HUES64 (cell line): ENCODE results near the gene OTUD7B.
A peak's percentile ranks its signal among the peaks of the same experiment; 100 is the strongest.

Experiments used
- H3K27ac ChIP-seq: 2 replicates; pipeline ENCODE4 v1.7.0; 2013; ENCODE audit warnings: low read depth, low read length, inconsistent platforms
- H3K27me3 ChIP-seq: 2 replicates; pipeline ENCODE4 v1.6.1; 2013; ENCODE audit warnings: mild to moderate bottlenecking, low read length; ENCODE audit not compliant: insufficient read depth
- H3K36me3 ChIP-seq: 2 replicates; pipeline ENCODE4 v1.6.1; 2013; ENCODE audit warnings: mild to moderate bottlenecking, low read length; ENCODE audit not compliant: insufficient read depth
- H3K4me1 ChIP-seq: 2 replicates; pipeline ENCODE4 v1.6.1; 2013; ENCODE audit warnings: mild to moderate bottlenecking, low read length, moderate library complexity; ENCODE audit not compliant: insufficient read depth
- H3K4me3 ChIP-seq: 2 replicates; pipeline ENCODE4 v1.5.1; 2013; ENCODE audit warnings: mild to moderate bottlenecking, low read length, moderate library complexity
- H3K9ac ChIP-seq: 2 replicates; pipeline ENCODE4 v1.6.1; 2013; ENCODE audit warnings: mild to moderate bottlenecking, low read depth, low read length
- H3K9me3 ChIP-seq: 2 replicates; pipeline ENCODE4 v1.6.1; 2013; ENCODE audit warnings: low read depth, low read length; ENCODE audit not compliant: insufficient read depth
- whole genome bisulfite sequencing: fragments of 150-250, 120-280 bp; methylation state at CpG from one replicate; pipeline ENCODE4 v1.1.7; 2013; ENCODE audit warnings: missing lambda C conversion rate; 5-methylcytosine and 5-hydroxymethylcytosine counted together

OTUD7B gene

GRCh38 chr1:150002217-150002616 lies 8.3 kb downstream of the OTUD7B start:
- Histone ChIP-seq H3K9ac (no peak overlapping the region), H3K9me3 (no peaks in the 10 kb centered on the region), H3K27me3 (no peaks in the 10 kb centered on the region), H3K27ac (no peak overlapping the region), H3K4me1 (peaks cover 22% of the 10 kb centered on the region; the same call in 1 of the 2 replicates), H3K4me3 (no peak overlapping the region), H3K36me3 (peaks cover 25% of the 10 kb centered on the region)
- WGBS = 76% methylated on average over 2 of the region's 2 CpGs

DNA sequence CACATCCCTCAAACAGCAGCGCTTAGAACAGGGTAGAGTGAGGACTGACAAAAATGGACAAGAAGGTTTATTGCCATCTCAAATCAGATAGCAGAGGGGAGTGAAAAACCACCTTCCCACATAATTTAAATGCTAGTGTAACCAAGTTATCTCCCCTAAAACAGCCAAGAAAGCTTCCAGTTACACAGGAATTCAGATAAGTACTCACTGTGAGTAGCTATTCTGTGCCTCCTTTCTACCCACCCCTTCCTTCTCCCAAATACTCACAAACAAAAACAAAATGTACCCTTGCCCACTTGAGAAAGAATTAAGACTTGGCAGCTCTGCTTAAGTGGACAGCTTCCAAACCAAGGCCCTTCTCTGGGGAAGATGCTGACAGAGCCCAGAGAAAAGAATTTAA lies 9.1 kb downstream of the OTUD7B start:
- H3K9ac ChIP-seq = no peak overlapping the region
- H3K36me3 ChIP-seq = peaks cover 23% of the 10 kb centered on the region
- no peak overlapping the region for H3K27ac ChIP-seq
- no peaks in the 10 kb centered on the region for H3K9me3 ChIP-seq
- H3K4me1 ChIP-seq = peaks cover 24% of the 10 kb centered on the region
- H3K4me3 ChIP-seq = no peak overlapping the region
- H3K27me3 ChIP-seq = no peaks in the 10 kb centered on the region
- WGBS = 100% methylated on average over 1 of the region's 1 CpG

GRCh38 chr1:149997585-149998262 lies 12.8 kb downstream of the OTUD7B start:
- no peaks in the 10 kb centered on the region for H3K27me3 ChIP-seq
- no peak overlapping the region for H3K9ac ChIP-seq
- 89% methylated on average over 6 of the region's 6 CpGs for WGBS
- H3K4me1 ChIP-seq = peaks cover 34% of the 10 kb centered on the region
- no peak overlapping the region for H3K27ac ChIP-seq
- H3K9me3 ChIP-seq = no peaks in the 10 kb centered on the region
- no peak overlapping the region for H3K4me3 ChIP-seq
- peaks cover 11% of the 10 kb centered on the region; the same call in 1 of the 2 replicates for H3K36me3 ChIP-seq

DNA sequence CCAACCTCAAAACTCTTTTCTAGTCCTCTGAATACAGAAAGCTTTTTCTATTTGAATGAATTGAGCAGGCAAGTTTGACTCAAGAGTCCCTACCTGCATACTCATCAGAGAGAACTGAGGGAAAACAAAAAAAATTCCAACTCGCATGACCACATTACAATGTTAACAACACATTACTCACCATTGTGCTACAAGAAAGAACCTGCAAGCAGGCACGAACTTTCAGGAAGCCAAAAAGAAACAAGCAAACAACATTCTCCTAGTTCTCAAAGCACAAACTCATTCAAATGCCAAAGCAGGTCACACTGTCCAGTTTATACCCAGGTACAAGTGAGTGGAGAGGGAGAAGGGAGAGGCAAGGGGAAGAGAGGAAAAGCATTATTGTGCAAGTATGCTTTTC lies 14.6 kb downstream of the OTUD7B start:
- H3K27ac ChIP-seq = peak overlapping the region; percentile 62
- peaks cover 9% of the 10 kb centered on the region; the same call in 1 of the 2 replicates for H3K36me3 ChIP-seq
- H3K27me3 ChIP-seq = no peaks in the 10 kb centered on the region
- peak overlapping the region; percentile 9 for H3K9ac ChIP-seq
- 45% methylated on average over 2 of the region's 2 CpGs for WGBS
- no peak overlapping the region for H3K4me3 ChIP-seq
- H3K4me1 ChIP-seq = peaks cover 22% of the 10 kb centered on the region
- H3K9me3 ChIP-seq = no peaks in the 10 kb centered on the region

DNA sequence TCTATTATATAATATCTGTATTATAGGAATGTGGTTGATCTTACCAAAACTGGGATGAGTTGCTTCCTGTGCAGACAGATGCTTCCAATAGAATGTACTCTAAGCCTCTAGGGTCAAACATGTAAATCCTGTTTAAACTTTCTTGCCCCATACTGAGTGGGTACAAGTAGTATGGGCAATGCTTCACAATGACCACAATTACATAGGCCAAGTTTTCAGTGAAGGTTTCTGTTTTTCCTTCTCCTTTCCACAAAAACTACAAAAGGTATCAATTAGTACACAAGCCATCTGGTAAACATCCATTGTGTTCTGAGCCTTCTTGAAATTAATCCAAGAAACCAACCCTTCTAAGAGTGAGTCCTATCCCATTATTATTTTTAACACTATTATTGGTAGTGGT lies 16.8 kb downstream of the OTUD7B start:
- Histone ChIP-seq H3K9ac (no peak overlapping the region), H3K4me1 (peaks cover 22% of the 10 kb centered on the region), H3K4me3 (no peak overlapping the region), H3K36me3 (no peaks in the 10 kb centered on the region), H3K27me3 (no peaks in the 10 kb centered on the region), H3K27ac (no peak overlapping the region), H3K9me3 (no peaks in the 10 kb centered on the region)

DNA sequence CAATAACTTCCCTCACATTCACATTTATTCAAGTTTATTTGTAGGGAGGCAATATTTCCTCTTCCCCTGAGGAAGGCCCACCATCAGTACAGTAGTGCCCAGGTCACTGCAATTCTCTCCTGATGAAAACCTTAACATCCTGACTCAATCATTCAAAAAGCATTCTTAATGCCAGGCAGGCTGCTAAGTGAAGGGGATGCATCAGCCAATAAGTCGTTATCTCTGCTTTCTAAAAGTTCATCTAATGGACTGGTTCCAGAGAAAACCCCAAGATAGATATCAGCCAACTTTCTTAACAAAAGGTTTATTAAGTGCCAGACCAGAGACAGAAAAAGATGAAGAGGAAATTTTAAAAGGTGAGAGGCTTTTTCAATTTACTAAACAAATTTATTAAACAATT lies 17.3 kb downstream of the OTUD7B start:
- Histone ChIP-seq H3K27me3 (no peaks in the 10 kb centered on the region), H3K4me1 (peaks cover 22% of the 10 kb centered on the region), H3K4me3 (no peak overlapping the region), H3K27ac (no peak overlapping the region), H3K9me3 (no peaks in the 10 kb centered on the region), H3K9ac (no peak overlapping the region), H3K36me3 (no peaks in the 10 kb centered on the region)
- WGBS = 94% methylated on average over 1 of the region's 1 CpG

GRCh38 chr1:149987297-149987595 lies 23.3 kb downstream of the OTUD7B start:
- Histone ChIP-seq H3K4me1 (peaks cover 8% of the 10 kb centered on the region; the same call in 1 of the 2 replicates), H3K9me3 (no peaks in the 10 kb centered on the region), H3K36me3 (no peaks in the 10 kb centered on the region), H3K27me3 (no peaks in the 10 kb centered on the region), H3K27ac (no peak overlapping the region), H3K4me3 (no peak overlapping the region), H3K9ac (no peak overlapping the region)
- 92% methylated on average over 1 of the region's 1 CpG for WGBS

GRCh38 chr1:149986486-149987296 lies 23.8 kb downstream of the OTUD7B start:
- H3K27ac ChIP-seq = no peak overlapping the region
- H3K36me3 ChIP-seq = no peaks in the 10 kb centered on the region
- no peaks in the 10 kb centered on the region for H3K27me3 ChIP-seq

DNA sequence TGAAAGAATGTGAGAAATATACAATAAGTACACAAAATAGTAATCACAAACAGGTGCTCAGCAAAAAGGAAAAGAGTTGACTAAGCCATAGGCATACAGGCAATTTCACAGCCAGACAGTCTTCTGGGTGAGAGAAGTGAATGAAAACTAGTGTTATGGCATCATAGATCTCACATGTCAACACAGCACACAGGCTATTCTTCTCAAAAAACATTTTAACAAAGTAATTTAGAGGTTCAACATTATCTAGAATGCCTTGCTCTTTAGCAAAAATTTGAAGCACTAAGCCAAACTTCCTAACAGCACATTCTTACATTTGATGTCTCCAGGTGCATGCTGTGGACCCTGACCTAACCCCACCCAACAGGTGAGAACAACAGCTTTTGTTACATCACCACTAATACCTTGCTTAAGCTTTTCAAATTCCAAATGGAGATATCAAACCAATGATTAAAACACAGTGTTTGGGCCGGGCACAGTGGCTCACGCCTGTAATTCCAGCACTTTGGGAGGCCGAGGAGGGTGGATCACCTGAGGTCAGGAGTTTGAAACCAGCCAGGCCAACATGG lies 30.5 kb downstream of the OTUD7B start:
- H3K4me1 ChIP-seq = no peaks in the 10 kb centered on the region
- H3K27ac ChIP-seq = no peak overlapping the region
- peaks cover 22% of the 10 kb centered on the region for H3K36me3 ChIP-seq
- H3K9ac ChIP-seq = no peak overlapping the region
- no peaks in the 10 kb centered on the region for H3K27me3 ChIP-seq
- H3K4me3 ChIP-seq = no peak overlapping the region
- H3K9me3 ChIP-seq = no peaks in the 10 kb centered on the region
- 93% methylated on average over 3 of the region's 3 CpGs for WGBS

More at GRCh38 chr1:149986486-149987296, 23.8 kb downstream of the OTUD7B start:
- 91% methylated on average over 4 of the region's 4 CpGs for WGBS
- Histone ChIP-seq H3K4me3 (no peak overlapping the region), H3K9me3 (no peaks in the 10 kb centered on the region), H3K4me1 (peaks cover 8% of the 10 kb centered on the region; the same call in 1 of the 2 replicates), H3K9ac (no peak overlapping the region)

- no peak overlapping the region for H3K27ac ChIP-seq
- peaks cover 26% of the 10 kb centered on the region for H3K36me3 ChIP-seq
- no peak overlapping the region for H3K9ac ChIP-seq
- WGBS = 98% methylated on average over 2 of the region's 2 CpGs
- H3K27me3 ChIP-seq = no peaks in the 10 kb centered on the region
- no peaks in the 10 kb centered on the region for H3K4me1 ChIP-seq
- no peak overlapping the region for H3K4me3 ChIP-seq
- no peaks in the 10 kb centered on the region for H3K9me3 ChIP-seq
These were observed 31.1 kb downstream of the OTUD7B start for GRCh38 chr1:149979245-149979971.

DNA sequence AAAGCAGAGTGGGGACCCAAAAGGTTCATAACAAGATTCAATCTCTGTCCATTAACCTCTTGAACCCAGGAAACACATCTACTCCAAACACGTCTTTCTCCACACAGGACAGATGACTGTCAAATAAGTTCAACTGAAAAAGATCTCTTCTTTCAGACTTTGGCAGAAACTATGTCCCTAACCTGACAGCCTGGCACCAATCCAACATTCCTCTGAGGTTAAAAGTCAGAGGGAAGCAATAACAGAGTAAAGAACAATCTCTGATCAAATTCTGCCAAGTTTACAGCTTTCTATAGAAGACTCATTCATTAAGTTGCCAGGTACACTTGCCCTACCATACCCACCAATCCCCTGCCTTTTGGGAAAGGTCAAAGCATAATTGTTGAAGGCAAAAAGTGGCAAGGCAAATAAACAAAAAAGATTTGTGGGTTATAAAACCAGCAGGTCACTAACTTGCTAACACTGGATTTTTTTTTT lies 31.9 kb downstream of the OTUD7B start:
- Histone ChIP-seq H3K4me1 (no peaks in the 10 kb centered on the region), H3K27ac (no peak overlapping the region), H3K4me3 (no peak overlapping the region), H3K36me3 (peaks cover 30% of the 10 kb centered on the region), H3K27me3 (no peaks in the 10 kb centered on the region), H3K9me3 (no peaks in the 10 kb centered on the region), H3K9ac (no peak overlapping the region)
- WGBS = 89% methylated on average over 1 of the region's 1 CpG
